ENCODE measurements around the gene CD79B. TPM values are rescaled to one million over a fixed set of nuclear protein-coding genes. Genes with fewer than 3 reads are reported as not detected.
"Not testable (repeated sequence)": the region's sequence is repeated elsewhere in the genome, so short reads cannot be mapped to it uniquely, and the experiment has no call there.

The CD79B gene
- total and polyA plus RNA-seq, 3 donors from 2014 or later: 0.62 to 4.3 (median 0.87) TPM

- H3K9me3 ChIP-seq; H3K4me1 ChIP-seq; H3K4me3 ChIP-seq; H3K27me3 ChIP-seq; H3K27ac ChIP-seq; H3K36me3 ChIP-seq (ENCODE audit: low read depth, missing control alignments); DNase-seq; intact Hi-C loops (cut with DNase I; ENCODE audit: low total_unique reads): not testable (repeated sequence)
- WGBS, 2 donors: 81 to 87% methylated on average over 3 of the region's 3 CpGs
Observed at GRCh38 chr17:63894021-63894420, 38.1 kb downstream of the CD79B start.

GRCh38 chr17:63892316-63893037, 39.7 kb downstream of the CD79B start:
- H3K27me3 ChIP-seq; DNase-seq; H3K9me3 ChIP-seq; H3K36me3 ChIP-seq (ENCODE audit: low read depth, missing control alignments); H3K4me3 ChIP-seq; H3K4me1 ChIP-seq; intact Hi-C loops (cut with DNase I; ENCODE audit: low total_unique reads); H3K27ac ChIP-seq: not testable (repeated sequence)
- 79 to 83% methylated on average over 11 of the region's 11 CpGs for WGBS, 2 donors

GRCh38 chr17:63889026-63889848, 42.9 kb downstream of the CD79B start:
- peak in 2 of 3 experiments; percentile 38 to 48 for TF ChIP-seq CTCF (IDR thresholded peaks at IDR 0.05)
- intact Hi-C loops (cut with DNase I; ENCODE audit: low total_unique reads); H3K27ac ChIP-seq; H3K9me3 ChIP-seq; H3K36me3 ChIP-seq (ENCODE audit: low read depth, missing control alignments); H3K4me3 ChIP-seq; H3K27me3 ChIP-seq; H3K4me1 ChIP-seq: not testable (repeated sequence)
- WGBS, 2 donors: 34 to 48% methylated on average over 13 of the region's 13 CpGs
- DNase-seq: peak; percentile 51

GRCh38 chr17:63885119-63885518, 47.0 kb downstream of the CD79B start:
- H3K27ac ChIP-seq; H3K4me3 ChIP-seq; intact Hi-C loops (cut with DNase I; ENCODE audit: low total_unique reads); H3K4me1 ChIP-seq; H3K9me3 ChIP-seq; DNase-seq; H3K36me3 ChIP-seq (ENCODE audit: low read depth, missing control alignments); H3K27me3 ChIP-seq: not testable (repeated sequence)
- WGBS, 2 donors: 90 to 91% methylated on average over 11 of the region's 11 CpGs

- intact Hi-C loops (cut with DNase I; ENCODE audit: low total_unique reads); H3K4me3 ChIP-seq; H3K27me3 ChIP-seq; H3K9me3 ChIP-seq; H3K27ac ChIP-seq; H3K36me3 ChIP-seq (ENCODE audit: low read depth, missing control alignments); H3K4me1 ChIP-seq; DNase-seq: not testable (repeated sequence)
- WGBS, 2 donors: 64 to 77% methylated on average over 9 of the region's 9 CpGs
Observed at GRCh38 chr17:63882626-63883126, 49.5 kb downstream of the CD79B start.

- no peak within 1 kb of the TSS for H3K27ac ChIP-seq
- no peaks in the 10 kb centered on the region for H3K4me1 ChIP-seq
- H3K36me3 ChIP-seq (ENCODE audit: low read depth, missing control alignments): no peaks in the 10 kb centered on the region
- TF ChIP-seq CTCF (IDR thresholded peaks at IDR 0.05) (peak; percentile 41 to 70 (median 51)), POLR2A (IDR thresholded peaks at IDR 0.05) (no peak)
- no peaks in the 10 kb centered on the region for H3K9me3 ChIP-seq
- intact Hi-C loops (cut with DNase I; ENCODE audit: low total_unique reads): no loop called here
- no peaks in the 10 kb centered on the region for H3K27me3 ChIP-seq
- no peak within 1 kb of the TSS for H3K4me3 ChIP-seq
- WGBS, 2 donors: 37 to 44% methylated on average over 9 to 15 of the region's 15 CpGs
- peak; percentile 79 for DNase-seq
Observed at GRCh38 chr17:63881935-63882601, 50.1 kb downstream of the CD79B start, which contains the start of gene GH2. Gene GH2 (minus strand): TSS chr17:63881944. CDS start chr17:63881801, 143 bp downstream.

- WGBS, 2 donors: 54 to 67% methylated on average over 11 of the region's 11 CpGs
- H3K27me3 ChIP-seq; H3K9me3 ChIP-seq; H3K4me3 ChIP-seq; H3K27ac ChIP-seq; DNase-seq; intact Hi-C loops (cut with DNase I; ENCODE audit: low total_unique reads); H3K4me1 ChIP-seq; H3K36me3 ChIP-seq (ENCODE audit: low read depth, missing control alignments): not testable (repeated sequence)
Observed at GRCh38 chr17:63881337-63881736, 50.8 kb downstream of the CD79B start.

Measured in testis (tissue), 3 donors.